GM04503 (cell line): ENCODE measurements around the gene VAMP5.
"Not testable (repeated sequence)": the region's sequence is repeated elsewhere in the genome, so short reads cannot be mapped to it uniquely, and the experiment has no call there.

ENCODE experiments used
- DNase-seq: peaks from one replicate; pipeline ENCODE4 v3.0.0-alpha.2; 2012; ENCODE audit warnings: low read depth

Gene VAMP5

DNA sequence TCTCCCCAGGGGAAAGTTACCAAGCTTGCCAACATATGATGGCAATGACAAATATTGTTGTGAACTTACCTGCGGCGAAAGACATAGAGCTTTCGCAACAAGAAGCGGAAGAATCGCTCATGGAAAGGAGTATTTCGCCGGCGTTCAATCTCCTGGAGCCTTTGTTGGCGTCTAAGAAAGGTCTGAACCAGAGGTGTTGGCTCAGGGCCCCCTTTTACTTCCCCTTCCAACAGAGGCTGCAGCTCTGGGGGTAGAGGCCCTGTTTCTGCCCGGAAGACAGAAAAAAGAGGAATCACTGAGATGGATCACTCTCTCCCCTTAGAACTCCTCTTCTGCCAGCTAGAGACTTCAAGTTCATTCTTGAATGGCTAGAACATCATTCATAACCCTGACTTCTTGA lies 33.7 kb upstream of the VAMP5 start:
- no peak for DNase-seq

DNA sequence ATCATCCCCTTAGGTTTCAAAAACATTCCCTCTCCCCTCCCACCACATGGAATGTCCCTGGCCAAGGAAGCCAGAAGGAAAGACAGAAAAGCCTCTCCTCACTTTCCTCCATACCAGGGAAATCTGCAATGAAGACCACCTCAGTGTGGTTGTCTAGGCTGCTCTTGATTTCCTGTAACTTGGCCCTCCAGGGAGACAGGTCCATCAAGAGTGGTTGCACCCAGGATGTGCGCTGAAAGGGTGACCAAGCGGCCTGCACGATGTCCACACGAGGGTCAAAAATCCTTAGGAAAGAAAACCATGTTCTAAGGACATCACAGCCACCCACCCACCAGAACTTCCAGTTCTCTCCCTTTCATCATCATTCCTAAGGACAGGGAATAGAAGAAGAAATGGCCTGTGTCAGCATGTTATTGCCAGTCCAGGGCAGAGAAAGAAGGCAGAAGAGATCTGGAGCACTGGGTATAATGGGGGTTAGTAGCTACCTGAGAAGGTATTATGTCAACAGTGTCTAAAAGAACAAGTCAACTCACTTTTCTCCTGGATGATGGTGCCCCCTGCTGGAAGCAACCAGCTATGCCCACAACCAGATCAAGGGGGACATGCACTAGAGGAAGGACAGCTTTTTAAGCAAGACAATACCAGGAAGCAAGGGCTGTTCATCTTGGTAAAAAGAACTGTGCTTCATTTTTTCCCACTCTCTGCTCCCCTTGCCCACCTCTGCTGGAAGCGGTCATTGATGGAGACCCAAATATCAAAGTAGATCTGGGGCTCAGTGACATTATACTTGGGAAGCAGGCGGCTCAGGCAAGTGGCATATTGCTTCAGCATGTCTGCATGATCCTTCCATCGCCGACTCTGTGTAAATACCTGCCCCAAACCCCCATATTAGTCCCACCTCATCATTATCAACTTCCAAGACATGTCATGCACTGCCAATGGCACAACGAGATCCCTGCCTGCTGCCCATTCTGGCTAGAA lies 32.2 kb upstream of the VAMP5 start:
- no peak for DNase-seq

DNA sequence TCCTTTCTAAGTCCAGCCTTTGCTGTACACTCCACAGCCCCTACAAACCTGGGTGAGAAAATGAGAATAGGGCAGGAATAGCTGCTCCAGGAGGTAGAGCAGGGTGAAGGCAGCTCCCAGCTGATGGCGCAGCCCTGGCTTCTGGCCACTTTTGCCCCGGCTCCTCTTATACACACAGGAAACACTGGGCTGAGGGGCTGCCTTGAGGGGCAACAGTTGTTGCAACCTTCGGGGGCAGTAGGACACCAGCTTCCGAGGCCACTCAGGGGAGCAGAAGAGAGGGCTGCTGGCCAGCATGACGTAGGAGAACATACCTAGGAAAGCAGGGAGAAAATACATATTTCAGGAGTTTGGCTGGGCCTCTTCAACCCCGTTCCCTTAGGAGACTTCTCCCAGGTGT lies 31.0 kb upstream of the VAMP5 start:
- no peak for DNase-seq

DNA sequence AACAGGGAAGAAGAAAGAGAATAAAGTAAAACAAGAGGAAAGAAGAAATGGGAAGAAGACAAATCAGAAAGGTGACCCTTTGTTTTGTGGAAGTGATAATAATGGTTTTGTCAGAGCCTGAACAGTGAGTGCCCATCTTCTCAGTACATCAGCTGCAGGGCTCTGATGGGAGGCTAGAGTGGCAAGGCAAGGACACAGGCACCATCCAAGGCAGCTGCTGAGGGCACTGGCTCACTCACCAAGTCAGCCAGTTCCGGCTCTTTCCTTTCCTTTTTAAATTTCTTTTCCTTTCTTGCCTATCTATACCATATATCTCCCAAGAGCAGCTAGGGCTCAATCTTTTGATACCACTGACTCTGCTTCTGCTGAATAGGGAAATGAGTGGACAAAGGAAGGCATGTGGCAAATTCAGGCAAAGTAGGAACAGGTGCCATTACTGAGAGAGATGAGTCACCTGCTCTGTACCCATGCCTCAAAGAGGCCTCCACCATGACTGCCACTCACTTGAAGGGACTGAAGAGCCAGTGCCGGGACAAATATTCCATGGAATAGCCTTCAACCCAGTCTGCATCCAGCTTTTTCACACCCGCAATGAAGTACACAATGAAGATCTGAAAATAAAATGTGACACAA lies 29.1 kb upstream of the VAMP5 start:
- DNase-seq = no peak

DNA sequence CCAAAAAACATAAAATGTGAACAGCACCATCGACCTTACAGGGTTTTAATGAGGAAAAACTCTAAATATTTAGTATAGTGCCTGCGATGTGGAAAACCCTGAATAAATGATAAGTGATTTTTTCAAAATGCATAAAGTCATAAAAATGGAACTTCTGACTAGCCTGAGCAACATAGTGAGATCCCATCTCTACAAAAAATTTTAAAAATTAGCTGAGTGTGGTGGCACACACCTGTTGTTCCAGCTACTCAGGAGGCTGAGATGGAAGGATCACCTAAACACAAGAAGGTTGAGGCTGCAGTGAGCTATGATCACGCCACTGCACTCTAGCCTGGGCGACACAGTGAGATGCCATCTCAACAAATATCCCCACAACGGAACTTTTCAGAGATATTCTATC lies 27.1 kb upstream of the VAMP5 start:
- no peak for DNase-seq

DNA sequence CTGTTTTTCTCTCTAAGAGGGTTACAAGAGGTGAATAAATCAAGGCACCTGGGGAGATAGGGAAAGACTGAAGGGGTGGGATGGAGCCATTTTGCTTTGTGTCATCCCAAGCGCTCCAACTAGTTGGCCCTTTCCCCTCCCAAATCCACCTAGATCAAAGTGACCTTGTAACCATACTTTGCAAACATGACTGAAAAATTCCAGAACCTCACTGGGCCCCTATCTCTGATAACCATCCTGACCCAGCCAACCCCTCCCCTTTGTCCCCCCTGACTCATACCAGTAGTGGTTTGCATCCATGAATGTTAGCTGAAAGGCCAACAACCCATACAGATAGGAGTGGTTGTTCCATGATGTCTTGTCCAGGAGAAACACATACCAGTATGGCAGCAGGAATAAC lies 26.1 kb upstream of the VAMP5 start:
- DNase-seq = no peak

DNA sequence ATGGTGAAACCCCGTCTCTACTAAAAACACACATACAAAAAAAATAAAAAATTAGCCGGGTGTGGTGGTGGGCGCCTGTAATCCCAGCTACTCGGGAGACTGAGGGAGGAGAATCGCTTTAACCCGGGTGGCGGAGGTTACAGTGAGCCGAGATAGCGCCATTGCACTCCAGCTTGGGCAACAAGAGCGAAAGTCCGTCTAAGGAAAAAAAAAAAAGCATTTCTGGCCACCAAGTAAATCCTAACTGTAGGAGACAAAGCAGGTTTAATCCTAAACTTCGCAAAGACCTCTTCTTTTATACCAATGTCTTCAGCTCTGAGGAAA lies 23.9 kb upstream of the VAMP5 start:
- DNase-seq = not testable (repeated sequence)

DNA sequence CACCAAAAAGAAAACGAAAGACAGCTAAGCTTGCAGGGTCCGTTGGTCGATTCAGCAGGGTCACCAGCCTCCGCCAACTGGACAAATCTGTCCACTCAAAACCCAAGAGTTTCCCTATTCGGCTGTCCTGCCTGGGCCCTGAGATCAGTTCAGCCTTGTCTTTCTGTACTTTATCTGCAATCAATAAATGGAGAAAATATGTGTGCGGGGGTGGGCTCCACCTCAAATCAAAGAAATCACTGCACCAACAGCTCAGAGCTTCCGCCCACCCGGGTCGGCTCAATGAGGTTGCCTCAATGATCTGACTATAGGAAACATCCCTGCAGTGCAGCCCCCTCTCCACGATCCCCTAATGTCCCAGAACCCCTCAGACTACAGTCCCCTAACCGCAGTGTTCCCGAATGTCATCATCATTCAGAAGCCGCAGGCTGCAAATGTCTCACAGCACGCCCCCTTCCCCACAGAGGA lies 23.4 kb upstream of the VAMP5 start:
- DNase-seq = no peak

DNA sequence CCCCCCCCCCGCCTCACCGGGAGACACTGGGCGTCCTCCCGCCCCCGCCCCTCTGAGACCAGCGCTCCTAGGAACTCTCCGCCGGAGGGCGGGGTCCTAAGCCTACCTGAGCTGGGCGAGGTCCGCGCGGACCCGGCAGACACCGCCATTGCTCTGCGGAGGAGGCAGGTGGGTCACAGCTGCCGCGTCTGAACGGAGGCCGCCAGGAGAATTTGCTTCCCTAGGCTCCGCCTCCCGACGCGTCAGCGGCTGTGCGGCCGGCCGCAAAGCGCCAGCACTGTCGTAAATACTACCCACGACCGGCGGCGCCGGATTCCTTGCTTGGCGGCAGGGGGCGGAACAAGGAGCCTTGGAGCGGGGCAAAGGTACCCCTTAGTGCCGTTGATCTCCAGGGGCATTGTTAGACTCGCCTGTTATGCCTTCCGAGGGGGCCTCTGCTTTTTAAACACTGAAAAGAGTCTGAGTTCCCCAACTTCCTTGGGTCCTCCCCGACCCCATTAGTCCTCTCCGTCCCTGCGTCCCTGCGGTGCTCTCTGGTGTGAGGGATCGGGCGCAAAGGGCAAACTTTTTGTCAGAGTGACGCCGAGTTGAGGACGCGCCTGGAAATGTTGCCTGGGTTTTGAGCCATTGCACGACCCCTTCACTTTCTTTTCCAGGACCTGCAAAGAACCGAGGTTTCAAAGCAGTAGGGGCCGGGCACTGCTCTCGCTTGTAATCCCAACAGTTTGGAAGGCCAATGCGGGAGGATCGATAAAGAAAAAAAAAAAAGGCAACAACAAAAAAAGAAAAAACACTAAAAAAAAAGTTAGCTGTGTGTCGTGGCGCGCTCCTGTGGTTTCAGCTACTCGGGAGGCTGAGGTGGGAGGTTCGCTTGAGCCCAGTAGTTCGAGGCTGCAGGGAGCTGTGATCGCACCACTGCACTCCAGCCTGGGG lies 22.7 kb upstream of the VAMP5 start, which contains the start of gene GGCX:
GGCX (minus strand) TSS at position 214 of the 933 bp plus-strand sequence; CDS start at position 149, 65 bp downstream.
- no peak for DNase-seq

DNA sequence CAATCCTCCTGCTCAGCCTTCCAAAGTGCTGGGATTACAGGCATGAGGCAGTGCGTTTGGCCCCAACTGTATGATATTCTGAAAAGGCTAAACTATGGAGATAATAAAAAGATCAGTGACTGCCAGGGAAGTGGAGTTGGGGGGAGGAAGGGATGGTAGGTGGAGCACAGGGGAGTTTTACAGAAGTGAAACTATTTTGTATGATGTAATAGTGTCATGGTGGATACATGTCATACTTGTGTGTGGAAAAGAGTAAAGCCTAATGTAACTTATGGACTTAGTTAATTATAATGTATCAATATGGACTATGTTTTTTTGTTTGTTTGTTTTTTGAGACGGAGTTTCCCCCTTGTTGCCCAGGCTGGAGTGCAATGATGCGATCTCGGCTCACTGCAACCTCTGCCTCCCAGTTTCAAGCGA lies 20.1 kb upstream of the VAMP5 start:
- no peak for DNase-seq

DNA sequence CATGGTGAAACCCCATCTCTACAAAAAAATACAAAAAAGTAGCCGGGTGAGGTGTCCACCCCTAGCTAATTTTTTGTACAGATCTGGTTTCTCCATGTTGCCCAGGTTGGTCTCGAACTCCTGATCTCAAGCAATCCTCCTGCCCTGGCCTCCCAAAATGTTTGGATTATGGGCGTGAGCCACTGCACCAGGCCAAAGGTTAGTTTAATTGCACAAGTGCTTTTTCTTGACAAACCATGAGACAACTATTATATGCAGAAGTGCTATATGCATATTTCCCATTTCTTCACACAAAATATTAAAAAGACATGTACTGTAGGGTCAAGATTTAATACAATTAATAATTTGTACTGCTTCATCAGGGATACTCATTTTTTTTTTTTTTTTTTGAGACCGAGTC lies 18.0 kb upstream of the VAMP5 start:
- no peak for DNase-seq

DNA sequence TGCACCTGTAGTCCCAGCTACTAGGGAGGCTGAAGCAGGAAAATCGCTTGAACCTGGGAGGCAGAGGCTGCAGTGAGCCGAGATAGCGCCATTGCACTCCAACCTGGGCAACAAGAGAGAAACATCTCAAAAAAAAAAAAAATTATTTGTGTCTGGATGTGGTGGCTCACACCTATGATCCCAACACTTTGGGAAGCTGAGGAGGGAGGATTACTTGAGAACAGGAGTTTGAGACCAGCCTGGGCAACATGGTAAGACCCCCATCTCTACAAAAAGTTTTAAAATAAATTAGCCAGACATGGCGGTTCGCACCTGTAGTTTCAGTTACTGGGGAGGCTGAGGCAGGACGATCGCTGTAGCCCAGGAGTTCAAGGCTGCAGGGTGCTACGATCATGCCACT lies 8.5 kb upstream of the VAMP5 start:
- DNase-seq = no peak

DNA sequence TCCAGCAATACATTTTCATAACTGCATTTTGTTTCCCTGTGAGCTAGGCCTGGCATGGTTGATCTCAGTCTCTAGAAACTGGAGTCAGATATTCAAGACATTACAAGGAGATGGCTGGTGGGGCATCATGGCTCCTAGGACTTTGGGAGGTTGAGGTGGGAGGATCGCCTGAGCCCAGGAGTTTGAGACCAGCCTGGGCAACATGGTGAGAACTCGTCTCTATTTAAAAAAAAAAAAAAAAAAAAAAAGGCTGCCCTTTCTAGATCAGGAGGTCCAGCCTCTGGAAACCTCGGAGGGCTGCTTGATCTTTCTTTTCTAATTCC lies 7.2 kb upstream of the VAMP5 start:
- DNase-seq = no peak

DNA sequence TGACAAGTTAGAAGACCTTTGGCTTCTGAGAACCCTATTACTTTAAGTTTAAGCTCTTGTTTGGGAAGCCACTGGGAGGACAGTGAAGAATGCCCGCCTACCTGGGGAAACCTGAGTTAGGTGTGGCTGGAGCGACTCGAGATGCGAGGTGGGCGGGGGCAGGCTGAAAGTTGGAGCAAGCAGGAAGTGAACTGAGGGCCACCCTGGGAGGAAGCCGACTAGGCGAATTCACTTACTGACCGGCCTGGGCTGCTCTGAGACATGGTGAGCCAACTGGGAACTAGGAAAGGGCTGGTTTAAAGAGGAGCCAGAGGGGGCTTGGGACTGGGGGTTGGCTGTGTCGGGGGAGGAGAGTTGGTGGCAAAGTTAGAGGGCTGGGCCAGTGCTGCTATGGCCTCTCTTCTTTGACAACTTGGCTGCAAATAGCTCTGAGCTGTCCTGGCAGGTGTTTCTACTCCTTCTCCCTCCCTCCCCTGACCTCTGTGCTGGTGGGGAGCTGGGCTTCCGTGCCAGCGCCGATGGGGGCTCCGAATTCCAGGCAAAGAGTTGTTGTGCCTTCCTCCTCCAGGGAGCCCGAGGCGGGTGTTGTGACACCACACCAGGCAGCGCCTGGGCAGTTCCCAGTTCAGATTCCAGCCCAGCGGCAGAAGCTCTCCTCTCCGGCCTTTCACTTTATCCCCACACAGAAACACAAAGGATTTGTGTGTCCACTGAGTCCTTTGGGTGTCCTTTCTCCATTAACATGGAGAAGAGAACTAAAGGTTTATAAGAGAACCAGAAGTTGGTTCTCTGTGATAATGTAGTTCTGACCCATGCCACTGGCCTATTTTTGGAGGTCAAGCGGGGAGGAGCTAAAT lies 6.6 kb upstream of the VAMP5 start, which contains the start of gene VAMP8:
VAMP8 (plus strand) TSS at position 201 of the 857 bp plus-strand sequence; CDS start at position 262, 61 bp downstream.
- DNase-seq = no peak

DNA sequence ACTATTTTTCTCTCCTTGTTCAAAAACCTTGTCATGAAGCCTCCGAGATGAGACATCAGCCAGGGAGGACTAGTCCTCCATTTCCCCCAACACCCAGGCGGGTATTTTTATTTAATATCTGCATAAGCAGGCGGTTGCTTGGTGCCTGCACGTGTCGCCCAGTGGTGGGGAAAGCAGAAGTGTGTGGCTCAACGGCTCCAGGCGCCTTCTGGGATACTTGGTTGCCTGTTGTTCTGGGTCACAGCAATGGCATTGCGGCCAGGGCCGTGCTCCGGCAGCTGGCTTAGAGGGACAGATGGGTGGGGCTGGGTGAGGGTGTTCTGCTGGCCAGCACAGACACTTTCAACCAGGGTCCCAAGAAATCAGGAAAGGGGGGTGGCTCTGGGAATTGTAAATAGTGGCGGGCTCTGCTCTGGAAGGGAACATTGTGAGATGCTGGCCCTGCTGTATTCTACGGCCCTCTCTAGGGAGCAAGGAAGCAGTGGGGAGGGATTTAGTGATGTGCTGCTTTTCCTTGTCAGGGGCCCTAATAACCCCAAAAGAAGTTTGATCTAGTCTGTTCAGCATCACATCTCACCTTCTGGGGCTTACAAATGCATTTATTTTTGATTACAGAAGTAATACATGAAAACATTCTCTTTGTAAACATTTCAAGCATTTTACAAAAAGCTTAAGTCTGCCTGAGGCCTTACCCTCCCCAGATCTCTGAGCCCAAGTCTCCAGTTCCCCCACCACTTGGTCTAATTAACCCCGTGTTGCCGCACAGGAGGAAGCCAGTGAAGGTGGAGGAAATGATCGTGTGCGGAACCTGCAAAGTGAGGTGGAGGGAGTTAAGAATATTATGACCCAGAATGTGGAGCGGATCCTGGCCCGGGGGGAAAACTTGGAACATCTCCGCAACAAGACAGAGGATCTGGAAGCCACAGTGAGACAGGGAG lies 5.7 kb upstream of the VAMP5 start:
- DNase-seq = no peak

DNA sequence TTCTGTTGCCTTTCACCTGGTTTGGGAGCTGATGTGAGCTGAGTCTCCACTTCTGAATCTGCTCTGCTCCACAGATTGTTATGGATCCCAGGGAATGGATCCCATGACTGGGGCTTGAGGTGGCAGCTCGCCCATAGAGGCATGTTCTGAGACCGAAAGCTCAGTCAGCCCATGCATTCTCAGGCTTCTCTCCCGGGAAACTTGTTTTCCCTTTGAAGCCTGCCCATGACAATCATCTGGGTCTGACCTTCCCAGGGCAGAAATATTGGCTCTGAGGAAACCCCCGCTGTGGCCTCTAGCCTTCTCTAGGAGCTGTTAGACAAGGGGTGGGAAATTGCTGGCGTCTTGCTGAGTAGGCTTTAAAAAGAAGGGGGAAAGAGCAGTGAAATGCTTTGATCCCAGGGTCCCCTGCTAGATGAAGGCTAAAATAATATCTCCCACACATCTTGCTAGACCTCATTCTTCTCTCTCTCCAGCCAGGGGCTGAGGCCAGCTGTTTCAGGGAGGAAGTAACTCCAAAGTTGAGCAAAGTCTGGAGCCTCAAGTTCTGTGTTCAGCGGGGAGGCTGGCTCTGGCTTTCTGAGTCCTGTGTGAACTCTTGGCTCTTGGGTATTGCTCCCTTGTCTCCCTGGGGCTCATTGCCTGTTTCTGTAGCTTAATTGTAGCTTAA lies 4.8 kb upstream of the VAMP5 start:
- DNase-seq = no peak

DNA sequence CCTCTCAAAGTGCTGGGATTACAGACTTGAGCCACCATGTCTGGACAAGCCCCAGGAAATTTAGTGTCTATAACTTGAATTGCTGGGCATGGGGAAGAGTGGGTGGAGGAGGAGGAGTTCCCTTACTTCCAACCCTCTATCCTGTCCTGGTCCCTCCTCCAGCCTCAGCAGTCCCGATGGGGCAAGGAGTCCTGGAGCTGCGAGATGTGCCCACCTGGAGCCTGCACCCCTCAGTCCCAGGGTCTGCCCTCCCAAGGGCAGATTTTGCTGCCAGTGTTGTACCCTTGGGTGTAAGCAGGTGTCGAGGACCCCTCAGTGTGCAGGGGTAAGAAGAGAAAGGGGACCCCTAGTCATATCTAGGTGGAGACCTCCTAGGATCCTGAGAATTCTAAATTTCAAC lies 4.0 kb upstream of the VAMP5 start:
- no peak for DNase-seq

DNA sequence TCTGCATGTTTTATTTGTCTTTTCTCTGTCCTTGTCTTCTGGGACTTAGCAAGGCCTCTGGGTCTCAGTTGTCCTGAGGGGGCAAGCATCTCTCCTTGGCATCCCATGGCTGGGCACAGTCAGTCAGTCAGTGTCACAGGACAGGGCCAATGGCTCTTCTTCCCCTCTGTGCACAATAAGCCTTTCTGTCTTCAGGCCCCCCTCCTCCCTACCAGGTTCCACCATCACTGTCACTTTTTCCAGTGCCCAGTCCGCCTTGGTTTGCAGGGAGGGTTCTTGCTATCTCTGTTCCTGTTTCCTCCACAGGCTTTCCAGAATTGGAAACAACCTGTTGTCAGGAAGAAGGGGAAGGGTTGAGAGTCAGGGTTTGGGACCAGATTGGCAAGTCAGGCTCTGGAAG lies 1.7 kb upstream of the VAMP5 start:
- no peak for DNase-seq

DNA sequence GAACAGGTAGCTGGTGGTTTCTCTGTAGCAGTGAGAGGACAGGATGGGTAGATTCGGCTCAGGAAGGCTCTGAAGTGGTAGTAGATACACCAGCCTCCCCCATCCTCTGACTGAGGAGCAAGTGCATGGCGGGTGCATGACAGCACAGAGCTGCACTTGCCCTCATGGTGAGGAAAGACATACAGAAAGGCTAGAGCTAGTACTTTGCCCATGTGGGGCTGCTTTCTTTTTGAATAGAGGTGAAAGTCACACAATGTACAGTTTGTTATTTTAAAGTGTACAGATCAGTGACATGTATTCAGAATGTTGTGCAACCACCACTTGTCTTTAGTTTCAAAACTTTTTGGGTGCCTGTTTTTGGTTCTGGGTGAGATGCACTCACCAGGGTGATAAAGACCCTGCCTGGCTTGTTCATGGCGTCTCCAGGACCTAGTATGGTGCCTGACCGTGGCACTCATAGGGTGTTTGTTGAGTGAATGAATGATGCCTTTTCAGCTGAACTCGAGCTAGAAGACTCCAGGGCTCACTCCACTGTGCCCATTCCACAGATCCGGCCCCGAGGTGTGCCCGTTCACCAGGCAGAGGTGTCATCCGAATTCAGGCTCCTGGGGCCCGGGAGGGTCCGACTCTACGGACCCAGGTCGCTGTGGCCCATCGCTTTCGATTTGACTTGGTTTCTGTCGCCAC lies 421 bp upstream of the VAMP5 start:
- DNase-seq = no peak
